ENCODE data around the gene TMEM185A. TPM values are rescaled to one million over a fixed set of nuclear protein-coding genes. Genes with fewer than 3 reads are reported as not detected.
"Not testable (repeated sequence)": the region's sequence is repeated elsewhere in the genome, so short reads cannot be mapped to it uniquely, and the experiment has no call there.

Gene TMEM185A
- 14.1 and 17.3 TPM in 2 replicates for total RNA-seq
- 16.7 and 24.9 TPM in 2 replicates for polyA plus RNA-seq
- polyA plus RNA-seq (2012), result 13.7 and 19.9 TPM in 2 replicates
- polyA minus RNA-seq (ENCODE audit: low replicate concordance), result 134 and 308 TPM in 2 replicates

DNA sequence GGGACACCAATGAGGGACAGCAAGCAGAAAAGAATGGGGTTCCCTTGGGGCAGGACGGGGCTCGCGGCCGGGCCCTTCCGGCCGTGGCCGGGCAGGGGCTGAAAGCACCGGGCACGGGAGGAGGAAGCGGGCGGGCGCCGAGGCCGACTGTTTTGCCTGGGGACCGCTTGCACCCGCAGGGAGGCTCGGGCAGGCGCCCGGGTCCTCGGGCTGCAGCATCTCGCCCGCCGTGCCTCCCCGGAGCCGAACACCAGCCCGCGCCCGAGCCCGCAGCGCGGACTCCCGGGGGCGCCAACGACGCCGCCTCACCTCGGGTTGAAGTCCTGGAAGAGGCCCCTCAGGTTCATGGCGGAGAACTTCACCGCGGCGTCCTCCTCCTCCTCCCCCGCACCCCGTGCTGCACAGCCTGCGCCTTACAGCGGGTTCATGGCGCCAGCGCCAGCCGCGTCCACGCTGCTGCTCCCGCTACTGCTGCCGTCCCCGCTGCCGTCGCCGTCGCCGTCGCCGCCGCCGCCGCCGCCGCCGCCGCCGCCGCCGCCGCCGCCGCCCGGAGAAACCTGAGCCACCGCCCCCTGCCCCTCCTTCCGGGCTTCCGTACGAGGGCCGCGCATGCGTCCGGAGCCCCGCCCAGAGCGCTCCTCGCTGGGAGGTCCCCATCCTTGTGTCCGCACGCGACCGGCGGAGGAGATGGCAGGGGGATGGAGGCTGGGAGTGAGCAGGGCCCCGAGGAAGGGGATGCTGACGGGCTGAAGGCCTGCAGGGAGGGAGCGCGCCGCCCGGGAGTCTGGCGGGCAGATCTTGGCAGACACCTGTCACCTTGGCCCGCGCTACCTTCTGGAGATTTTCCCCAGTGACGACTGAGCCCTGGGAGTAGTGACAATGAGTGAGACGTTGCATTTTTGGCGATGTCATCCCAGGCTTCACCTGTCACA is at the start of gene TMEM185A:
Gene TMEM185A (minus strand): TSS at position 559 of the 932 bp plus-strand sequence. CDS start 212 bp downstream, at position 347.
- Histone ChIP-seq H3K4me1 (ENCODE audit: control insufficient read depth, extremely low read depth, insufficient read depth, low read length) (peaks cover 2% of the 10 kb centered on the region), H3K27ac (ENCODE audit: insufficient read depth, low read length) (peak within 1 kb of the TSS; percentile 54), H2AFZ (ENCODE audit: low read length) (peak within 1 kb of the TSS; percentile 62), H3K27me3 (ENCODE audit: control insufficient read depth, insufficient read depth, low read length) (peaks cover 5% of the 10 kb centered on the region), H3K36me3 (ENCODE audit: control insufficient read depth, insufficient read depth, low read length) (no peaks in the 10 kb centered on the region), H3K9ac (ENCODE audit: insufficient read depth, low read length) (peak within 1 kb of the TSS; percentile 53), H3K4me2 (ENCODE audit: extremely low read depth, insufficient read depth, low read length) (peak within 1 kb of the TSS; percentile 82), H4K20me1 (ENCODE audit: control insufficient read depth, extremely low read depth, insufficient read depth, low read length) (no peaks in the 10 kb centered on the region), H3K79me2 (ENCODE audit: control insufficient read depth, insufficient read depth, low read length) (peaks cover 18% of the 10 kb centered on the region), H3K9me3 (ENCODE audit: control insufficient read depth, insufficient read depth, low read depth, low read length) (no peaks in the 10 kb centered on the region), H3K4me3 (replicated peaks in 1 of 4; ENCODE audit: control extremely low read depth in 1 of 4, insufficient read depth in 1 of 4, low read depth in 3 of 4, low read length in 4 of 4) (peak within 1 kb of the TSS; percentile 53 to 83 (median 64))
- TF ChIP-seq, protein P1, sequence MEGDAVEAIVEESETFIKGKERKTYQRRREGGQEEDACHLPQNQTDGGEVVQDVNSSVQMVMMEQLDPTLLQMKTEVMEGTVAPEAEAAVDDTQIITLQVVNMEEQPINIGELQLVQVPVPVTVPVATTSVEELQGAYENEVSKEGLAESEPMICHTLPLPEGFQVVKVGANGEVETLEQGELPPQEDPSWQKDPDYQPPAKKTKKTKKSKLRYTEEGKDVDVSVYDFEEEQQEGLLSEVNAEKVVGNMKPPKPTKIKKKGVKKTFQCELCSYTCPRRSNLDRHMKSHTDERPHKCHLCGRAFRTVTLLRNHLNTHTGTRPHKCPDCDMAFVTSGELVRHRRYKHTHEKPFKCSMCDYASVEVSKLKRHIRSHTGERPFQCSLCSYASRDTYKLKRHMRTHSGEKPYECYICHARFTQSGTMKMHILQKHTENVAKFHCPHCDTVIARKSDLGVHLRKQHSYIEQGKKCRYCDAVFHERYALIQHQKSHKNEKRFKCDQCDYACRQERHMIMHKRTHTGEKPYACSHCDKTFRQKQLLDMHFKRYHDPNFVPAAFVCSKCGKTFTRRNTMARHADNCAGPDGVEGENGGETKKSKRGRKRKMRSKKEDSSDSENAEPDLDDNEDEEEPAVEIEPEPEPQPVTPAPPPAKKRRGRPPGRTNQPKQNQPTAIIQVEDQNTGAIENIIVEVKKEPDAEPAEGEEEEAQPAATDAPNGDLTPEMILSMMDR (conservative IDR thresholded peaks at IDR 0.05 in 1 of 2, IDR thresholded peaks at IDR 0.05 in 1 of 2; ENCODE audit: low read depth in 1 of 2, low read length in 2 of 2), result no peak
- TF ChIP-seq EZH2 (IDR thresholded peaks at IDR 0.05; ENCODE audit: low read length, missing control alignments), result no peak
- peak; percentile 39 to 45 for DNase-seq (ENCODE audit: low read depth in 2 of 2)

DNA sequence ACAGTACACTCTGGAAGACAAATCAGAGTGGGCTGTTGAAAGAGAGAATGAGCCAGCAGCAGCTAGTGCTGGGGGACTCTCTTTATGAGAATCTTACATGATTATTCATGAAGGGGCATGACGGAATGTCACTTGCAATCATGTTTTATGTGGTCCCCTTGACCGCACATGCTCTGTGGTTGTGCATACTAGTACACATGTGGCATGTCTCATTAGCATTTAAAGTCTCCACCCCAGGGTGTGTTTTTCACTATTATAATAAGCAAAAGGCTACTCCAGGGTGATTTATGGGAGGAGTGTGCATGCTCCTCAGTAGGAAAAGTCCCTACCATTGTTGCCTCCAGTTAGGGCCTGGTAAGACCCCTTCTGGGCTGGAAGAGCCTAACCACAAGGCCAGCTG is 49.6 kb upstream of the TMEM185A start:
- H3K36me3 ChIP-seq (ENCODE audit: control insufficient read depth, insufficient read depth, low read length), result no peaks in the 10 kb centered on the region
- no peak overlapping the region for H3K4me2 ChIP-seq (ENCODE audit: extremely low read depth, insufficient read depth, low read length)
- H2AFZ ChIP-seq (ENCODE audit: low read length), result no peak overlapping the region
- H3K9me3 ChIP-seq (ENCODE audit: control insufficient read depth, insufficient read depth, low read depth, low read length), result no peaks in the 10 kb centered on the region
- no peak overlapping the region for H3K4me3 ChIP-seq (replicated peaks in 1 of 4; ENCODE audit: control extremely low read depth in 1 of 4, insufficient read depth in 1 of 4, low read depth in 3 of 4, low read length in 4 of 4)
- no peaks in the 10 kb centered on the region for H3K79me2 ChIP-seq (ENCODE audit: control insufficient read depth, insufficient read depth, low read length)
- no peak overlapping the region for H3K27ac ChIP-seq (ENCODE audit: insufficient read depth, low read length)
- H3K4me1 ChIP-seq (ENCODE audit: control insufficient read depth, extremely low read depth, insufficient read depth, low read length), result no peaks in the 10 kb centered on the region
- H3K27me3 ChIP-seq (ENCODE audit: control insufficient read depth, insufficient read depth, low read length), result no peaks in the 10 kb centered on the region
- TF ChIP-seq, protein P1 (conservative IDR thresholded peaks at IDR 0.05 in 1 of 2, IDR thresholded peaks at IDR 0.05 in 1 of 2; ENCODE audit: low read depth in 1 of 2, low read length in 2 of 2), result no peak
- no peak for TF ChIP-seq EZH2 (IDR thresholded peaks at IDR 0.05; ENCODE audit: low read length, missing control alignments)
- H4K20me1 ChIP-seq (ENCODE audit: control insufficient read depth, extremely low read depth, insufficient read depth, low read length), result no peaks in the 10 kb centered on the region
- no peak for DNase-seq (ENCODE audit: low read depth in 2 of 2)
- no peak overlapping the region for H3K9ac ChIP-seq (ENCODE audit: insufficient read depth, low read length)

DNA sequence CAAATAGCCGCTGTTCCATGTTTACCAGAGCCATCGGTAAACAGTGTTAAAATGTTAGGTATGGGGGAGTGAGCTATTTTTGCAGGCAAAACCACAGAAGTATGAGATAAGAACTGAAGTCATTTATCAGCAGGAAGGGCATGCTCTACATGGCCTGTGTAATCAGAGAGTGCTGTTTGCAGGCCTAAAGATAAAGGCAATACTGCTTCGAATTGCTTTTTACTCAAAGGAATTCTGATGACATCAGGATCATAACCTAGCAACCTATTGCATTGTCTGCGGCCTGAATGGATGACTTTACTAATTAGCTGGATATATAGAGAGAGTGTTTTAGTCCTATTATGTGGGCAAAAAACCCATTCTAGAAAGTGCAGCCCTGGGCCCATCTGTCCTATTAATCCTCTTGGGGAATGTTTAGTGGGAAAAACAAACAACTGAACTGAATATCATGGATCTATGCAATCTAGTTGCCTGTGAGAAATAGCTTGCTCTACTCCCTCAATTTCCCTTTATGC is 47.6 kb upstream of the TMEM185A start:
- DNase-seq (ENCODE audit: low read depth in 2 of 2); H4K20me1 ChIP-seq (ENCODE audit: control insufficient read depth, extremely low read depth, insufficient read depth, low read length); H3K4me2 ChIP-seq (ENCODE audit: extremely low read depth, insufficient read depth, low read length); H3K4me3 ChIP-seq (replicated peaks in 1 of 4; ENCODE audit: control extremely low read depth in 1 of 4, insufficient read depth in 1 of 4, low read depth in 3 of 4, low read length in 4 of 4); H3K9me3 ChIP-seq (ENCODE audit: control insufficient read depth, insufficient read depth, low read depth, low read length); H2AFZ ChIP-seq (ENCODE audit: low read length); H3K4me1 ChIP-seq (ENCODE audit: control insufficient read depth, extremely low read depth, insufficient read depth, low read length); H3K36me3 ChIP-seq (ENCODE audit: control insufficient read depth, insufficient read depth, low read length); H3K79me2 ChIP-seq (ENCODE audit: control insufficient read depth, insufficient read depth, low read length); H3K27me3 ChIP-seq (ENCODE audit: control insufficient read depth, insufficient read depth, low read length); H3K27ac ChIP-seq (ENCODE audit: insufficient read depth, low read length); H3K9ac ChIP-seq (ENCODE audit: insufficient read depth, low read length): not testable (repeated sequence)

DNA sequence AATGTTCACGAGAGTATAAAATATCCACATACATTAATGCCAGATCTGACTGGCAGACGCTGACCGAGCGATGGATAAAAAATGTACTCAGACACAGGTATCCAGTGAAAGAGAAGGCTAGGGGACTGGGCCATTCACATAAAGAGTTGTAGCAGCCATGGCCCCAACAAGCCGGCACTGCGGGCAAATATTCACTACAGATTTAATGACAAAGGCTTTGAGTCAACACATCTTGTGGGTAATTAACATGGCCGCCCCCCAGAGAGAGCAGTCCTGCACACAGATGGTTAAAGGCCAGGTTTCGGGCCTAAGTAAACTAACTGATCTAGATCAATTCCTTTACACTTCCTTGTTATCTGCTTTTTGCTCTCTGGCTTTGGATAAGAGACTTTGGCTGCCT is 44.0 kb upstream of the TMEM185A start:
- not testable (repeated sequence) for H2AFZ ChIP-seq (ENCODE audit: low read length); H3K36me3 ChIP-seq (ENCODE audit: control insufficient read depth, insufficient read depth, low read length); H3K79me2 ChIP-seq (ENCODE audit: control insufficient read depth, insufficient read depth, low read length); H3K9ac ChIP-seq (ENCODE audit: insufficient read depth, low read length); H3K4me3 ChIP-seq (replicated peaks in 1 of 4; ENCODE audit: control extremely low read depth in 1 of 4, insufficient read depth in 1 of 4, low read depth in 3 of 4, low read length in 4 of 4); H3K27me3 ChIP-seq (ENCODE audit: control insufficient read depth, insufficient read depth, low read length); H4K20me1 ChIP-seq (ENCODE audit: control insufficient read depth, extremely low read depth, insufficient read depth, low read length); DNase-seq (ENCODE audit: low read depth in 2 of 2); H3K4me1 ChIP-seq (ENCODE audit: control insufficient read depth, extremely low read depth, insufficient read depth, low read length); H3K27ac ChIP-seq (ENCODE audit: insufficient read depth, low read length); H3K4me2 ChIP-seq (ENCODE audit: extremely low read depth, insufficient read depth, low read length); H3K9me3 ChIP-seq (ENCODE audit: control insufficient read depth, insufficient read depth, low read depth, low read length)

DNA sequence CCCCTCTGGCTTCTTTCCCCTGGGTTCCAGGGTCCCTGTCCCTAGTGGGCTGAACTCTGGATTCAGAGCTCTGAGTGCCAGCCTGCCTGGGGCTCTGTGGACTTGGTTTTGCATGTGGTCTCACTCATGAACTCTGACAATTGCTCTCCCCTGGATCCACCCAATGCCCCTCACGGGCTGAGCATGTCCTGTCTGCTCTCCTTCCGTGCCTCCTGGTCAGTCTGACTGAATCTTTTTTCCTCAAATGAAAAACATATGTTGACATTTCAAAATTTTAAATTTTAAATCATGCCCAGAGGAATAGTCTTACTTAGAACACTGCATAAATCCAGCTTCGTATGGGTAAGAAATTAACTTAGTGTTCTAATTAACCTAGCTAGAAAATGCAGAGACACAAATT is 43.5 kb upstream of the TMEM185A start:
- not testable (repeated sequence) for H3K4me2 ChIP-seq (ENCODE audit: extremely low read depth, insufficient read depth, low read length); H4K20me1 ChIP-seq (ENCODE audit: control insufficient read depth, extremely low read depth, insufficient read depth, low read length); H3K4me3 ChIP-seq (replicated peaks in 1 of 4; ENCODE audit: control extremely low read depth in 1 of 4, insufficient read depth in 1 of 4, low read depth in 3 of 4, low read length in 4 of 4); H3K79me2 ChIP-seq (ENCODE audit: control insufficient read depth, insufficient read depth, low read length); H3K9me3 ChIP-seq (ENCODE audit: control insufficient read depth, insufficient read depth, low read depth, low read length); DNase-seq (ENCODE audit: low read depth in 2 of 2); H3K27ac ChIP-seq (ENCODE audit: insufficient read depth, low read length); H3K36me3 ChIP-seq (ENCODE audit: control insufficient read depth, insufficient read depth, low read length); H2AFZ ChIP-seq (ENCODE audit: low read length); H3K4me1 ChIP-seq (ENCODE audit: control insufficient read depth, extremely low read depth, insufficient read depth, low read length); H3K27me3 ChIP-seq (ENCODE audit: control insufficient read depth, insufficient read depth, low read length); H3K9ac ChIP-seq (ENCODE audit: insufficient read depth, low read length)
